ENCODE data around the gene NT5C1B.
"Not testable (repeated sequence)": the region's sequence is repeated elsewhere in the genome, so short reads cannot be mapped to it uniquely, and the experiment has no call there.

Gene NT5C1B

GRCh38 chr2:18589354-18589753 lies at the start of gene NT5C1B:
Gene NT5C1B (minus strand): TSS chr2:18589569. CDS start chr2:18589468, 101 bp downstream.
- no peak for DNase-seq (ENCODE audit: low read depth)
- no peak within 1 kb of the TSS for H3K4me3 ChIP-seq (ENCODE audit: control insufficient read depth, low read depth, low read length)
- no peak for TF ChIP-seq CTCF (conservative IDR thresholded peaks at IDR 0.05; ENCODE audit: control insufficient read depth, insufficient read depth, low read depth, low read length)

- H3K4me3 ChIP-seq (ENCODE audit: control insufficient read depth, low read depth, low read length), result no peak overlapping the region
- no peak for TF ChIP-seq CTCF (conservative IDR thresholded peaks at IDR 0.05; ENCODE audit: control insufficient read depth, insufficient read depth, low read depth, low read length)
- DNase-seq (ENCODE audit: low read depth), result no peak
These were observed 47.8 kb upstream of the NT5C1B start for GRCh38 chr2:18637196-18637595.

DNA sequence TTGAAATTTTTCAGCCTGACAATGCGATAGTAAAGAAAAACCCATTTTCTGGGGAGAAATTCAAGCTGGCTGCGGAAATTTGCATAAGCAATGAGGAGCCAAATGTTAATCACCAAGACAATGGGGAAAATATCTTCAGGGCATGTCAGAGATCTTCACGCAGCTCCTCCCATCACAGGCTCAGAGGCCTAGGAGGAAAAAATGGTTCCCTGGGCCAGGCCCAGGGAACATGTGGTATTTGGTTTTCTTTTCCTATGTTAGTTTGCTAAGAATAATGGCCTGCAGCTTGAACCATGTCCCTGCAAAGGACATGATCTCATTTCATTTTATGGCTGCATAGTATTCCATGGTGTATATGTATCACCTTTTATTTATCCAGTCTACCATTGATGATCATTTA lies 43.3 kb upstream of the NT5C1B start:
- not testable (repeated sequence) for DNase-seq (ENCODE audit: low read depth); H3K4me3 ChIP-seq (ENCODE audit: control insufficient read depth, low read depth, low read length)

- DNase-seq (ENCODE audit: low read depth), result peak; percentile 50
- H3K4me3 ChIP-seq (ENCODE audit: control insufficient read depth, low read depth, low read length), result no peak overlapping the region
- no peak for TF ChIP-seq CTCF (conservative IDR thresholded peaks at IDR 0.05; ENCODE audit: control insufficient read depth, insufficient read depth, low read depth, low read length)
These were observed 41.6 kb upstream of the NT5C1B start for GRCh38 chr2:18630941-18631340.

DNA sequence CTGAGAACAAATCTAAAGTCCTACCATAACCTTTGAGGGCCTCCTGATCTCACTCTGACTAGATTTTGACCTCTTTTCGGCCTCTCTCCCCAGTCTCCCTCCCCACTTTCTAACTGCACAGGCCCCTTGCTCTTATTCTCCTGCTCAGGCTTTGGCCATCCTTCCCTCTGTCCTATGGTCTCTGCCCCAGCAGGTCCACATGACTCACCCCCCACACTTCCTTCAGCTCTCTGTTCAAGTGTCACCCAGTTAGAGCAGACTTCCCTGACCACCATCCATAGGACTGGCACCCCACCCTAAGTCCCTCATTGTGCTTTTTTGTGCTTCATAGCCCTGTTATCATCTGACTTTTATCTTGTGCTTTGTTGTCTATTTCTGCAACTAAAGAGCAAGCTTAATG lies 41.2 kb upstream of the NT5C1B start:
- TF ChIP-seq CTCF (conservative IDR thresholded peaks at IDR 0.05; ENCODE audit: control insufficient read depth, insufficient read depth, low read depth, low read length), result no peak
- DNase-seq (ENCODE audit: low read depth), result peak; percentile 34
- H3K4me3 ChIP-seq (ENCODE audit: control insufficient read depth, low read depth, low read length), result no peak overlapping the region

- TF ChIP-seq CTCF (conservative IDR thresholded peaks at IDR 0.05; ENCODE audit: control insufficient read depth, insufficient read depth, low read depth, low read length), result no peak
- no peak overlapping the region for H3K4me3 ChIP-seq (ENCODE audit: control insufficient read depth, low read depth, low read length)
- DNase-seq (ENCODE audit: low read depth), result peak; percentile 57
These were observed 40.7 kb upstream of the NT5C1B start for GRCh38 chr2:18630101-18630500.

DNA sequence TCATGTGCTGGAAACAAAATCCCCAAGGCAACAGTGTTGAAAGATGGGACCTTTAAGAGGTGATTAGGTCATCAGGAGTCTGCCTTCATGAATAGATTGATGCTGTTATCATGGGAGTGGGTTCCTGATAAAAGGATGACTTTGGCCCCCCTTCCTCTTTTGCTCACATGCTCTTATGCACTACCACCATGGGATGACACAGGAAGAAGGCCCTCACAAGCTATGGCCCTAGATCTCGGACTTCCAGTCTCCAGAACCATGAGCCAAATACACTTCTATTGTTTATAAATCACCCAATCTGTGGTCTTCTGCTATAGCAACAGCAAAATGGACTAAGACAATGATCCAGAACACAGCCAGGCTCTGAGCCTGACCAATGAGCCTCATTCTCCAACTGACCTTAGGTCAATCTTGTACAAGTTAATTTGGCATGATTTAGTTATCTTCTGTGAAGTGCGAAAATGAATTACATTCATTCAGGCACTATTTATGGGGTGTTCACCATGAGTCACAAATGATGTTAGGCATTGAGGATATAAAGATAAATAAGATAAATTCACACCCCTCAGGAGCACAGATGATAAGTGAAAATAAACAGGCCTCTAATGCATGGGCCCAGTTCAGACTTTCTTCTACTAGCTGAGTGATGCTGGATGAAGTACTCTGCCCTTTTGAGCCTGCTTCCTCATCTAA lies 37.7 kb upstream of the NT5C1B start:
- no peak for TF ChIP-seq CTCF (conservative IDR thresholded peaks at IDR 0.05; ENCODE audit: control insufficient read depth, insufficient read depth, low read depth, low read length)
- peak; percentile 61 for DNase-seq (ENCODE audit: low read depth)
- no peak overlapping the region for H3K4me3 ChIP-seq (ENCODE audit: control insufficient read depth, low read depth, low read length)
